ENCODE measurements around the gene ANKRD11. TPM values are rescaled to one million over a fixed set of nuclear protein-coding genes. Genes with fewer than 3 reads are reported as not detected.

Gene ANKRD11
- polyA plus RNA-seq, 6 donors from 2014 or later: 0.78 to 24.8 (median 10.1) TPM

- DNase-seq (no peak), ATAC-seq (ENCODE audit: low read depth in 2 of 2) (no peak)
- peaks cover 58 to 79% (median 69%) of the 10 kb centered on the region in 3 donors for H3K4me1 Mint-ChIP-seq
- H3K36me3 Mint-ChIP-seq: no peaks in the 10 kb centered on the region
- H3K27ac Mint-ChIP-seq: peak overlapping the region in 2 of 6 donors; percentile 49 to 86
- H3K4me3 Mint-ChIP-seq: peak overlapping the region in 4 of 8 donors; percentile 30 to 75 (median 45)
- no peaks in the 10 kb centered on the region for H3K9me3 Mint-ChIP-seq
- H3K27me3 Mint-ChIP-seq: no peaks in the 10 kb centered on the region
Measured at GRCh38 chr16:89326721-89327120, 163.6 kb downstream of the ANKRD11 start.

GRCh38 chr16:89325861-89326471 is 164.4 kb downstream of the ANKRD11 start:
- DNase-seq (no peak), ATAC-seq (ENCODE audit: low read depth in 2 of 2) (peak; percentile 27 to 35)
- Mint-ChIP-seq H3K36me3 (no peaks in the 10 kb centered on the region), H3K9me3 (no peaks in the 10 kb centered on the region), H3K4me3 (peak overlapping the region in 6 of 8 donors; percentile 1 to 65 (median 48)), H3K4me1 (peaks cover 60 to 77% (median 71%) of the 10 kb centered on the region in 3 donors), H3K27ac (peak overlapping the region in 3 of 6 donors; percentile 32 to 60 (median 54)), H3K27me3 (no peaks in the 10 kb centered on the region)

- peak overlapping the region in 3 of 8 donors; percentile 4 to 64 (median 26) for H3K4me3 Mint-ChIP-seq
- H3K9me3 Mint-ChIP-seq: no peaks in the 10 kb centered on the region
- no peaks in the 10 kb centered on the region for H3K36me3 Mint-ChIP-seq
- peaks cover 60 to 81% (median 79%) of the 10 kb centered on the region in 3 donors for H3K4me1 Mint-ChIP-seq
- DNase-seq (no peak), ATAC-seq (ENCODE audit: low read depth in 2 of 2) (no peak)
- H3K27me3 Mint-ChIP-seq: no peaks in the 10 kb centered on the region
- H3K27ac Mint-ChIP-seq: peak overlapping the region in 4 of 6 donors; percentile 34 to 70 (median 52)
Measured at GRCh38 chr16:89324056-89325010, 166.0 kb downstream of the ANKRD11 start.

GRCh38 chr16:89323120-89323960 is 167.0 kb downstream of the ANKRD11 start:
- no peaks in the 10 kb centered on the region for H3K27me3 Mint-ChIP-seq
- no peak for ATAC-seq (ENCODE audit: low read depth in 2 of 2)
- peak overlapping the region in 4 of 6 donors; percentile 32 to 79 (median 48) for H3K27ac Mint-ChIP-seq
- peaks cover 64 to 87% (median 83%) of the 10 kb centered on the region in 3 donors for H3K4me1 Mint-ChIP-seq
- H3K9me3 Mint-ChIP-seq: no peaks in the 10 kb centered on the region
- no peaks in the 10 kb centered on the region for H3K36me3 Mint-ChIP-seq
- no peak for DNase-seq
- peak overlapping the region in 2 of 8 donors; percentile 30 to 46 for H3K4me3 Mint-ChIP-seq

- Mint-ChIP-seq H3K9me3 (no peaks in the 10 kb centered on the region), H3K4me3 (peak overlapping the region in 1 of 8 donors; percentile 46), H3K4me1 (peaks cover 71 to 89% (median 83%) of the 10 kb centered on the region in 3 donors), H3K36me3 (no peaks in the 10 kb centered on the region), H3K27ac (peak overlapping the region in 4 of 6 donors; percentile 37 to 82 (median 62)), H3K27me3 (no peaks in the 10 kb centered on the region)
- no peak for ATAC-seq (ENCODE audit: low read depth in 2 of 2)
- no peak for DNase-seq
Measured at GRCh38 chr16:89322321-89323119, 167.8 kb downstream of the ANKRD11 start.

GRCh38 chr16:89320782-89321501 is 169.4 kb downstream of the ANKRD11 start:
- ATAC-seq (ENCODE audit: low read depth in 2 of 2) (no peak), DNase-seq (no peak)
- no peaks in the 10 kb centered on the region for H3K27me3 Mint-ChIP-seq
- no peaks in the 10 kb centered on the region for H3K9me3 Mint-ChIP-seq
- H3K27ac Mint-ChIP-seq: no peak overlapping the region
- H3K36me3 Mint-ChIP-seq: no peaks in the 10 kb centered on the region
- peak overlapping the region in 2 of 8 donors; percentile 16 to 45 for H3K4me3 Mint-ChIP-seq
- peaks cover 76 to 90% (median 84%) of the 10 kb centered on the region in 3 donors for H3K4me1 Mint-ChIP-seq

- DNase-seq (no peak), ATAC-seq (ENCODE audit: low read depth in 2 of 2) (no peak)
- Mint-ChIP-seq H3K36me3 (no peaks in the 10 kb centered on the region), H3K9me3 (no peaks in the 10 kb centered on the region), H3K4me1 (peaks cover 74 to 90% (median 84%) of the 10 kb centered on the region in 3 donors), H3K27ac (peak overlapping the region in 1 of 6 donors; percentile 42), H3K4me3 (peak overlapping the region in 3 of 8 donors; percentile 24 to 45 (median 28)), H3K27me3 (no peaks in the 10 kb centered on the region)
Measured at GRCh38 chr16:89319886-89320781, 170.2 kb downstream of the ANKRD11 start.

- Mint-ChIP-seq H3K4me3 (no peak overlapping the region), H3K9me3 (no peaks in the 10 kb centered on the region), H3K27ac (peak overlapping the region in 1 of 6 donors; percentile 21), H3K36me3 (no peaks in the 10 kb centered on the region), H3K27me3 (no peaks in the 10 kb centered on the region), H3K4me1 (peaks cover 75 to 90% (median 84%) of the 10 kb centered on the region in 3 donors)
- ATAC-seq (ENCODE audit: low read depth in 2 of 2) (no peak), DNase-seq (no peak)
Measured at GRCh38 chr16:89319631-89319885, 170.8 kb downstream of the ANKRD11 start.

GRCh38 chr16:89318871-89319630 is 171.3 kb downstream of the ANKRD11 start:
- H3K4me3 Mint-ChIP-seq: peak overlapping the region in 2 of 8 donors; percentile 75 to 80

GRCh38 chr16:89318430-89318758 is 172.0 kb downstream of the ANKRD11 start:
- no peaks in the 10 kb centered on the region for H3K9me3 Mint-ChIP-seq

More at GRCh38 chr16:89318871-89319630, 171.3 kb downstream of the ANKRD11 start:
- Mint-ChIP-seq H3K27me3 (no peaks in the 10 kb centered on the region), H3K4me1 (peaks cover 77 to 91% (median 88%) of the 10 kb centered on the region in 3 donors), H3K27ac (peak overlapping the region in 4 of 6 donors; percentile 21 to 70 (median 54)), H3K36me3 (no peaks in the 10 kb centered on the region), H3K9me3 (no peaks in the 10 kb centered on the region)
- DNase-seq: no peak
- no peak for ATAC-seq (ENCODE audit: low read depth in 2 of 2)

More at GRCh38 chr16:89318430-89318758, 172.0 kb downstream of the ANKRD11 start:
- Mint-ChIP-seq H3K36me3 (no peaks in the 10 kb centered on the region), H3K27me3 (no peaks in the 10 kb centered on the region), H3K4me1 (peaks cover 75 to 92% (median 88%) of the 10 kb centered on the region in 3 donors), H3K27ac (peak overlapping the region in 3 of 6 donors; percentile 29 to 70 (median 51)), H3K4me3 (peak overlapping the region in 4 of 8 donors; percentile 25 to 81 (median 78))
- DNase-seq: no peak
- no peak for ATAC-seq (ENCODE audit: low read depth in 2 of 2)
